NK-92 (cell line): Measurements from ENCODE around the gene LTBP1.
"Not testable (repeated sequence)": the region's sequence is repeated elsewhere in the genome, so short reads cannot be mapped to it uniquely, and the experiment has no call there.

Experiments used
- DNase-seq: peaks from one replicate; lab custom pipeline; 2025; ENCODE audit not compliant: unreplicated experiment; lab: John Stamatoyannopoulos, UW

Gene LTBP1

DNA sequence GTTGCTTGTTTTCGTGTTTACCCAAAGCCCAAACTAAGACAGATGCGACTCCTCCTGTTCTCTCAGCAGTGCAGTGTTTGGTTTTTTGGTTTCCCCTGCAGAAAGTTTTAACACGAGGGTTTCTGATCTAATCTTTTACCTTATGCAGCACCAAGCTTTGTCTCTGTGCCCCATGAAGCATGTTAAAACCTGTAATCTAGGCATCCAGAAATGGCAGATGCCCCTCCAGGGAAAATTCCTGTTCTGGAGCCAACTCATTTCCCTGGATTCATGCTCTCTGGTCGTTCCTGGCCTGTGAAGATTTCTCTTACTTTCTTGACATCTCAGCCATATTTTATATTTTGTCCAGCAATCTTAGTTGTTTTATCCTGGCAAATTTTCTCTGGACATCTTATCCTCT is 91.5 kb downstream of the LTBP1 start:
- DNase-seq: no peak

DNA sequence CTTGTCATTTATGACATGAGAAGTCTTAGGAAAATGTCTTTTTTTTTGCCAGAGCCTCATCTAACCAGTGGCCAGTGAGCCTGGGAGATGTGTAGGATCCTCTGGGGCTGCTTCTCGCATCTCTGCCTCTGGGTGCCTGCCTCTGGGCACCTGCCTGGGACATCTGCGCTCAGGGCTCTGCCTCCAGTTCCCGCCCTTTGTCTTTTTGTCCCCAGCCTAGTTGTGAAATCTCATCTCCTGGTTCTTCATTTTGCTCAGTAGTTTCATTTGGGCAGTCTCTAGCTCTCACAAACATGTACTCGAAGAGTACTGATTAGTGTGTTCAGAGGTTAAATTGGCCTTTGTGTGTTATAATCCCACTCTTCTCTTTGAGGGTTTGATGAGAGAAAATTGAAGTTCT is 92.0 kb downstream of the LTBP1 start:
- DNase-seq: no peak

DNA sequence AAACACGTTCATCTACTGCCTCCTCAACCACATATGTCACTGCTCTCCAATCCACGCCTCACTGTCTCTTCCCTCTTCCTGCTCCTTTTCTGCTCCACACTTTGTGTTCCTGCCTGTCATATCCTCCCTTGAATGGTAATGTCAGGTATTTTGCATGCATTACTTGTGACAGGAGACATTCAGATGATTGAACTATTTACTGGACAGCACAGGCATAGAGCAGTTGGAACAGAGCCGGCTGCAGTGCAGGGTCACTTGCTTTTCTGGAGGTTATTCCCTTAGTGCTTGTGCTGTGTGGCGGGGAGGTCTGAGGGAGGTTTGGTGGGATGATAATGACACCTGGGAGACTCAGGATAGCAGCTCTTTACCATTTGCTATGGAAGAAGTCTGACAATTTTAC is 93.8 kb downstream of the LTBP1 start:
- DNase-seq: no peak

DNA sequence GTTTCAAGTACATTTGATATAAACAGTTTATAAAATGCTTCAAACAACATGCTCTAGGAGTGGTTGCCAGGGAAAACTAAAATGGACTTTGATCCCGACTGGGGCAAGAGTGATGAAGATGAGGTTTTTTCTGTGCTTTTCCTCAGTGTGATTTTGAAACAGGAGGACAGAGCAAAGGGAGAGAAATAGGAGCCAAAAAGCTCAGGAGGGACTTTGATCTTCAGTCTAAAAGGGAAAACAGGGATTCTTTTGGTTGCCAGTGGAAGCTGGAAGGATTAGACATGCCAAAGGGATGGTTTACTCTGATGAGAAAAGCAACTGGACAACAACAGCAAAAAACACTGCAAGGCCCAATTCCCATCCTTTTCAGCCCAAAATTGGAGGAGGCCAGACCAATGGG is 95.5 kb downstream of the LTBP1 start:
- DNase-seq: no peak

DNA sequence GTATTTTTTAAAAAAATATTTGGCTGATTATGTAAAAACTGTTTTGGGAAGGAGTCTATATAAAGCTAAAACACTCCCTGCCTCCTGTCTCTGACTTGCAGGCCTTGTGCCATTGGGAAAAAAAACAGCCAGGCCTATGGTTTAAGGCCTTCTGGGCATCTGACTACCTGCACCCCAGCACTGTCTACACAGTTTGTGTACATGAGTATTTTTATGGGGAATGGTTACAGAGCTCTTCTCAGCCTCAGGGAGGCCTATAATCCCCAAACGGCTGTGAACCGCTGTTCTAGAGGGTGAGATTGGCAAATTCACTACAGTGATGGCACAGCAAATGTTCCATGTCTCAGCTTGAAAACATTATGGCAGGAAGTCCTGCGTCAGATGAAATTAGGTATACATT is 96.1 kb downstream of the LTBP1 start:
- no peak for DNase-seq

DNA sequence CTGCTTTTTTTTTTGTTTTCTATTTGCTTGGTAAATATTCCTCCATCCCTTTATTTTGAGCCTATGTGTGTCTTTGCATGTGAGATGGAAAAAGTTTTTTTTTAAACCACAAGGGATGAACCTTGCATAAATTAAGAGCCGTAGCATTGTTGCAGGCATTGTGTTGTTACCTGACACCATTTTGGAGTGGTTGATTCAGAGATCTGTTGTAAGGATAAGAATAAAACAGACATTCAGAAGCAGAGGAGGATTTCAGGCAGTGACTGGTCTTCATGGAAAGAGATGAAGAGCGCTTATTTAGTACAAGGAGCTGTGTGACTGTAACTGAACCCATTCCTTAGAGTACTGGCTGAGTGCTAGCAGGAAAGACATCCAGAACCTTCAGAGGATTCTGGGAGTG is 101.2 kb downstream of the LTBP1 start:
- no peak for DNase-seq

DNA sequence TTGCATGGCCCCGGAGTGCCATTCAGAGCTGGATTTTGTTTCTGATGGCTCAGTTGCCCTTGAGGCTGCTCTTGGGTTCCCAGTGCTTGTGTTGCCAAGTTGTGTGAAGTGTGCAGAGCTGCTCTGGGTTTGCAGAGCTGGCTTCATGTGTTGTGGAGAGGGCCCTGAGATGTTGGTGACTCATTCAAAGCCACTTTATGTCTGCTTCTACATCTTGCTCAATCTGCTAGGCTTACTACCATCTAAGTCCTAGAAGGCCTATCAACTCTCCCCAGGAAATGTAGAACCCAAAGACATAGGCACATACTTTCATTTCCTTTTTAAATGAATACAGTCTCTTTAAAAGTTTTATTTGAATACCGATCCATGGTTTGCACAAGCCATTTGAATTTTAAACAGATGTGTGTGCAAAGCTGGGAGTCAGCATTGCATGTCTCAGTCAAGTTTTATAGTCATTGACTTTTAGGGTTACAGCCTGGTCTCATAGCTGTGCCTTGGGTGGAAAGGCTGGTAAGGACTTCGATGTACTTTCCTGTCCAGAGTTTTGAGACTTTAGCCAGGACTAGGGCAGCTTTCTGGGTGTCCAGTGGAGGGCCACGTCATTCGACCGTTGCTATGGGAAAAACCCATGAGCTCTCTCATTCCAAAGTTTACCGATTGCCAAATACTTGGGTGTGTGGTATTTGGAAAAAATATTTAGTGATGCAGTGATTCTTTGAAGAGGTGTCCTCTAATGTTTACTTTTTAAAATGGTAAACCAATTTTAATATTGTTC is 105.0 kb downstream of the LTBP1 start:
- no peak for DNase-seq

DNA sequence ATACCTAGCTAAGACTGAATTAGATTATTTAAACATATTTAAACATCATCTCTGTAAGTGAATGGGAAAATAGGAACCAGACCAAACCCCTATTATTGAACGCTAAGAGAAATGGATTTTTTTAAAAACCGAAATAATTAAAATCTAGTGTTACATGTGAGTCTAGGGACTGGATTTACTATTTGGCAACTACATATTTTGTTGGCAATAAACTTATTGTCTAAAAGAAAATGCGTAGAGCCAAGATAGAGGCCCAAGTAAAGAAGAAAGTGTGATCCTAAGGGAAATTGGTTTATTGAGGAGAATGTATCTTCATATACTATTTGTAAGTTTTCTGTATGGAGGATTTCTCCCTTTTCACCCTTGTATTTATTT is 105.6 kb downstream of the LTBP1 start:
- no peak for DNase-seq

DNA sequence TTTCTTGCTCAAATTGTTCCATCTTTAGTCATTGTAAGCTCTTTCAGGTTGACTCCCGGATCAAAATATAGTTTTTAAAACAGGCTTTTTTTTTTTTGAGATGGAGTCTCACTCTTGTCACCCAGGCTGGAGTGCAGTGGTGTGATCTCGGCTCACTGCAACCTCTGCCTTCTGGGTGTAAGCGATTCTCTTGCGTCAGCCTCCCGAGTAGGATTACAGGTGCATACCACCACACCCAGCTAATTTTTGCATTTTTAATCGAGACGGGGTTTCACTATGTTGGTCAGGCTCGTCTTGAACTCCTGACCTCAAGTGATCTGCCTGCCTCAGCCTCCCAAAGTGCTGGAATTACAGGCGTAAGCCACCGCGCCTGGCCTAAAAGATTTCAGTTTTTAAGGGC is 106.0 kb downstream of the LTBP1 start:
- DNase-seq: not testable (repeated sequence)

DNA sequence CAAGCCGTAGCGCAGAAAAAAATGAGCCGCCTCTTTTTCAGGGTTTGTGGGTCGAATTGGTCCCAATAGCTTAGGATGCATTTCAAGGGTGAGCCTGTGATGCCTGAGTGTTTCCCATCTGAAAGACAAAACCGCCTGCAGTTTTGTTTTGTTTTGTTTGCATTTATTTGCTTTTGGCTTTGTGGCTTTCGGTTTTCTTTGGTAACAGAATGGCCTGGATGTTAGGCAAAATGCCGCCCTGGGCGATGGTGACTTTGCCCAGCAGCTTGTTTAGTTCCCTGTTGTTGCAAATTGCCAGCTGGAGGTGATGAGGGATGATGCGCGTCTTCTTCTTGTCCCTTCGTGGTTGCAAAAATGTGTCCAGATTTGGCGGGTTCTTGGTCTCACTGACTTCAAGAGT is 109.4 kb downstream of the LTBP1 start:
- DNase-seq: no peak

DNA sequence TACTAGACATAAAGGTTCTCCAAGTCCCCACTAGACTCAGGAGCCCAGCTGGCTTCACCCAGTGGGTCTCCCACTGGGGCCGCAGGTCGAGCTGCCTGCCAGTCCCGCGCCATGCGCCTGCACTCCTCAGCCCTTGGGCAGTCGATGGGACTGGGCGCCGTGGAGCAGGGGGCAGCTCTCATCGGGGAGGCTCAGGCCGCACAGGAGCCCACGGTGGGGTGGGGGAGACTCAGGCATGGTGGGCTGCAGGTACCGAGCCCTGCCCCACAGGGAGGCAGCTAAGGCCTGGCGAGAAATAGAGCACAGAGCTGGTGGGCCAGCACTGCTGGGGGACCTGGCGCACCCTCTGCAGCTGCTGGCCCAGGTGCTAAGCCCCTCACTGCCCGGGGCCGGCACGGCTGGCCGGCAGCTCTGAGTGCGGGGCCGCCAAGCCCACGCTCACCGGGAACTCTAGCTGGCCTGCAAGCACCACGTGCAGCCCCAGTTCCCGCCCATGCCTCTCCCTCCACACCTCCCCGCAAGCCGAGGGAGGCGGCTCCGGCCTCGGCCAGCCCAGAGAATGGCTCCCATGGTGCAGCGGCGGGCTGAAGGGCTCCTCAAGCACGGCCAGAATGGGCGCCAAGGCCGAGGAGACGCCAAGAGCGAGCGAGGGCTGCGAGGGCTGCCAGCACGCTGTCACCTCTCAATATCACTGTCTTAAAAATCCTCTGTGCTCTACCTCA is 110.7 kb downstream of the LTBP1 start:
- DNase-seq: not testable (repeated sequence)

DNA sequence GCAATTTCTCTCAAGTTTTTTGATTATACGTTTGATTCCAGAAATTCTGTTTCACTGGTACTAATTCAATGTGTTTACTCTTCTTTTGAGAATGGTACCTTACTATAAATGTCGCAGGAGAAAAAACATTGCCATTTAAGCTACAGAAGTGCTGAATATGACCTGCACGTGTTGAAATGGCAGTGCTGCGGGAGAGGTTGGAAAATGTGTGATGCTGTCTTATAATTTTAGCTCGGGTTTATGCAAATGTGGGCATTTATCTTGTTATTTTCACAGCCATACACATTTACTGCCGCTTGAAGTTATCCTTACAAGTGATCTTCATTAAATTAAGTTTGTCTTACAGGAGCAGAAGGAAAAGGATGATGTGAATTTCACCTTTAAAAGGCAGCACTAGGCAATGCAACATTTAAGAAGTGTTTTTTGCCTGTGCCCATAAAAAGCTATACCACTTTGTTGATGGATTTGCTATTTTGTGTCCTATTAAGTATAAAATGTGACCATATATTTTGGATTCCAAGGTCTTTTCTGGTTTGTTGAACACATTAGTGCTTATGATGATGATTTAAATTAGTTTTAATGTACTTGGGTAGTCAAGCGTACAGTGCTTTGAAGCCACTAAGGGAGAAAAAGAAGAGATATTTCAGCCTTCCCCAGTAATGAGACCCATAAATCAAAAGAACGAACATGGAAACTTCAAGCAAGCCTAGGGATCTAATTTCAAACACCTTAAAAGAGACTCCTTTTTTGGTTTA is 112.1 kb downstream of the LTBP1 start:
- DNase-seq: no peak

DNA sequence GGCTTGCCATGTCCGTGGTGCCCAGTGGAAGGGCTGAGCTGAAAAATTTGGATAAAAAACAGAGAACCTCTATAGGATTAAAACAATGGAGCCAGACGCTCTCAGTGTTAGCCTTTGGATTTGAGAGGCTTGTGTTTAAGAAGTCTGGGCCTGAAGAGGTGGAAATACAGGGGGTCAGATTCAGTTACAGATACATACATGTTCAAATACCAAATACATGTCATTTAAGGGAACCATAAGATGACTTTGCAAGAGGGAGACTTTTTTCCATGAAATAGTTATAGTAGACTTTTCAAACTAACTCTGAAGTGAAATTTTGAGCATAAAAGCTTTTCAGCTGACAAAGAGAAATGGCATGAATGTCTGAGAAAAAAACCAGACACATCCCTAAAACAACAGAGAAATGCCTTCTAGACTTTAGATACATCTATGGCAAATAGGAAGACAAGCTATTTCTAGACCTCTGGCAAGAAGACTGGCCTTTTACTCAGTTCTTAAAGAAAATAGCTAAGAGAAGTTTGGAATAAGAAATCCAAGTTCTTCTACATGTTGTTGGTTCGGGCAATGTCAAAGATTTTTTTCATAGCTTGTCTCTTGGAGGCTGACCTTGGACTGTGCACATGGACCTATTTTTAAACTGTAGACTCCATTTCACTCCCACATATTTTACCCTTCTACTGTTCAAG is 112.9 kb downstream of the LTBP1 start:
- no peak for DNase-seq

DNA sequence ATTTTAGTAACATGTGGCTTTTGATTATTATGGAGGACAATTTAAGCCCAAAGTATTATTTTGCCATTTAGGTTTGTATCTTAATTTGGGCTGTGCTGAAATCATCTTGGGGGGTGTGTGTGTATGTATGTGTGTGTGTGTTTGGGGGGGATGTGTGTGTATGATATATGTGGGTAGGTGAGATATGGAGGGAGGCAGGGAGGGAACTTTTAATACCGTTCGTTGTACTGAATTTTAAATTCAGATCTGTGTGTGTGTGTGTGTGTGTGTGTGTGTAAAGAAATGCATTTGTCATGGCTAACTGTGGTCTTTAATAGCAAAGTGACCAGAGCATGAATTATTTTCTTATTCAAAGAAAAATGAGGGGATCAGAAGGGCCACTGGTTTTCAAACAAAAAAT is 113.7 kb downstream of the LTBP1 start:
- no peak for DNase-seq

DNA sequence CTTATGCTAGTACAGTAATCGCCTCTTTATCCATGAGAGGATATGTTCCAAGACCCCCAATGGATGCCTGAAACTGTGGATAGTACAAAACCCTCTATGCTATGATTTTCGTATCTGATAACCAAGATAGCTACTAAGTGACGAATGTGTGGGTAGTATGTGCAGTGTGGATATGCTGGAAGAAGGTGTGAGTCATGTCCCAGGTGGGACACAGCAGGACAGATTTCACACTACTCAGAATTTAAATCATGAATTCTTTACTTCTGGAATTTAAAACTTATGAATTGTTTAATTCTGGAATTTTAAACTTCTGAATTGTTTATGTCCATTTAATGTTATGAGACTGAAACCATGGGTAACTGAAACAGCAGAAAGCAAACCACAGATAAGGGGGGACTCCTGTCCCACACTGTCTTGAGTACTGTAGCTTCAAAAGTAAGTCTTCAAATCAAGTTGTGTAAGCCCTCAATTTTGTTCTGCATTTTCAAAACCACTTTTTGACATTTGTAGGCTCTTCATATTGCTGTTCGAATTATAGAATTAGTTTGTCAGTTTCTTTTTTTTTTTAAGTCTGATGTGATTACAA is 116.0 kb downstream of the LTBP1 start:
- no peak for DNase-seq

DNA sequence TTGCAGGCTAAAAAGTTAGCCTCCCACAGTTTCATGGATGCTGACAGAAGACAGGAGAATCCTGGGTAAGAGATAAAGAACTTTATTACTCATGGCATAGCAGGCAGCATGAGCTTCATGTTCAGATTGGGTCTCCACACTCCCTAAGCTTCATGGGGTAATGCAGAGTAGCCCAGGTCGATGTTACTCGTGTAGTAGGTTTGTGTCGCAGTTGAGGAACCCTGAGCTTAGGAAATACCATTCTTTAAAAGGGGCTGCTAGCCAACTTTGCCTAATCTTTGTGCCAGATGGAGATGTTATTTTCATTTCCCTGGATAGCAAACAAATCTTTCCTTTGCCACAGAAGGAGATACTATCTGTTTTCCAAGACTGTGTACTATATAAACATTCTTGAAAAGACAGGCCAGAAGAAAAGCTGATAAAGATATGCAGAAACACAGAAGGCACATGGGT is 117.6 kb downstream of the LTBP1 start:
- DNase-seq: no peak

DNA sequence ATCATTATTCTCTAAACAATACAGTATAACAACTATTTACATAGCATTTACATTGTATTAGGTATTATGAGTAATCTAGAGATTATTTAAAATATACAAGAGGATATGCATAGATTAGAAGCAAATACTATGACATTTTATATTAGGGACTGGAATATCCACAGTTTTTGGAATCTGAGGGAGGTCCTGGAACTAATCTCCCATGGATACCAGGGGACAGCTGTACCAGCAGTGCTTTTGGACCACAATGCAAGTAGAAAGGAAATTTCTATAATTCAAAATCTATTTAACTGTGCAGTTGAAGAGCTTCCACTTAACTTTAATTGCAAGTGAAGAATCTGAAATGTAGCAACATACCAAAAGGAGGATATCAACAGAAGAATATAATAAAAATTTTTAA is 120.8 kb downstream of the LTBP1 start:
- no peak for DNase-seq

DNA sequence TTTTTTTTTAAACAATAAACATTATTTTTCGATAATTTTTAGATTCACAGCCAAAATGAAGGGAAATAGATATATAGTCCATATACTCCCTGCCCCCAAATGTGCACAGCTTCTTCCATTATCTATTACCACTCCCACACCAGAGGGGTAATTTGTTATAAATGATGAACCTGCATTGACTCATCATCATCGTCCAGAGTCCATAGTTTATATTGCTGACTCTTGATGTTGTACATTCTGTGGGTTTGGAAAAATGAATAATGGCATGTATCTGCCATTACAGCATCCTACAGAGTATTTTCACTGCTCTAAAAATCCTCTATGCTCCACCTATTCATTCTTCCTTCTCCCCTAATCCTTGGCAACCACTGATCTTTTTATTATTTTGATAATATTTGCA is 121.5 kb downstream of the LTBP1 start:
- DNase-seq: no peak

DNA sequence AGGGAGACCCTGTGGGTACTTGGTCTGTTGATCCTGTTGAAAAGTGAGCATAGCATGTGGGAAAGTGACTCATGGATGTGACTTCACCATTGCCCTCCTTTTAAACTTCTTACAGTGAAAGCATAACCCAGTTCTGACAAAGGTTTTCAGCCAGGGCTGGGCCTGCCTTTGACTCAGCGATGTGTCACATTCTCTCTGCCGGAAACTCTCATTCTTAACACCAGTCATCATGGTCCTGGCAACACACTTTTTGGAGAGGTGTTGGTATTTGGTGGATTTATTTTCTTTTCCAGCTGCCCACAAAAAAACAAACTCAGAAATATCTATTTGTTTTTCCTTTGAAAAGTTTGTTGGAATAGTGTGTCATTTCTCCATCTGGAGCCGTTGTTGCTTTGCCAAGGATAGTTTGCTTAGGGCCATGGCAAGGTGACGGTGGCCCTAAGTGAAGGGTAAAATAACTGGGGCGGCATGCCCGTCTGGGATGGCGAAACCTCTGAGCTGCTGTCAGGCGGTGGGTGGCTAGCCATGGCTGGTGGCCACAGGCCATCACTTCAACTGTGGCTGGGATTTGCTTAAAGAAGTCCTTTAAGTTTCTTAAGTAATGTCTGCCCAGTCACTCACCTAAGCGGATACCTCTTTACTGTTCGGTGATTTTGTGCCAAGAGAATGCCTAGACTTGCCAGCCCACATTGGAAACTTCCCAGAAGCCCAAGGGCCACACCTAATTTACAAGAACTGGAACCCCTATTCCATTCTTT is 123.3 kb downstream of the LTBP1 start:
- no peak for DNase-seq

DNA sequence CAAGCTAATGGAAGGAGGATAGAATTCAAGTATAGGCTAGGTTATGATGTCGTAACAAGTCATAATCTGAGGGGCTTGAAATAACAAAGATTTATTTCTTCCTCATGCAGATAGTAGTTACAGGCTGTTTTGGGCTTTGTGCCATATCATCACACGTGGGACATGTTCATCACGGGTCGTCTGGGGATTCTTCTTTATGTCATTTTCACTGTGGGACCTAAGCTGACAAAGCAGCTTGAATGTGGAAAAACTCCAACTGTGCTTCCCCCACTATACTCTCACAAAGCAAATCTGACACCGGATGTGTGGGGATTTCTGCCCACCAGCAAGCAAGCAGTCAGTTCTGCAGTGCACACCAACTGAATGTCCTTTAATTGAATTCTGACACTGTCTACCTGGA is 124.8 kb downstream of the LTBP1 start:
- no peak for DNase-seq
